GM12878 (cell line): ENCODE data around the gene GRK5.
"Not testable (repeated sequence)": the region's sequence is repeated elsewhere in the genome, so short reads cannot be mapped to it uniquely, and the experiment has no call there.

Experiments
- CREM ChIP-seq: IDR thresholded peaks from 2 replicates; pipeline ENCODE4 v1.6.1; 2014; ENCODE audit warnings: antibody characterized with exemption, low read depth
- CTCF ChIP-seq, 3 experiments: IDR thresholded peaks in 2 of 3; conservative IDR thresholded peaks in 1 of 3; 2 replicates each; pipeline ENCODE4 v1.5.1; 2011; ENCODE audit warnings: low read depth in 3 of 3, low read length in 3 of 3, mild to moderate bottlenecking in 3 of 3, control low read depth in 2 of 3, moderate library complexity in 2 of 3, inconsistent platforms in 1 of 3, mixed read lengths in 1 of 3; ENCODE audit not compliant: control insufficient read depth in 2 of 3, insufficient read depth in 1 of 3; ENCODE audit errors: extremely low read depth in 1 of 3
- EZH2 ChIP-seq: IDR thresholded peaks from 2 replicates; pipeline ENCODE4 v1.6.1; 2012; ENCODE audit warnings: low read depth, mild to moderate bottlenecking, control low read depth, inconsistent platforms, low read length, borderline replicate concordance; ENCODE audit not compliant: control insufficient read depth
- MTA2 ChIP-seq: fragments of 450-650 bp; IDR thresholded peaks from 2 replicates; pipeline ENCODE4 v1.6.1; 2016; ENCODE audit warnings: low read depth, mild to moderate bottlenecking, moderate library complexity

GRCh38 chr10:119232439-119232838 lies 25.1 kb downstream of the GRK5 start:
- TF ChIP-seq CREM; CTCF (IDR thresholded peaks at IDR 0.05 in 2 of 3, conservative IDR thresholded peaks at IDR 0.05 in 1 of 3; ENCODE audit: control insufficient read depth in 2 of 3, extremely low read depth in 1 of 3, insufficient read depth in 1 of 3, low read depth in 3 of 3, low read length in 3 of 3); EZH2; MTA2: not testable (repeated sequence)
